Lower lobe of right lung (tissue), 2 donors: ENCODE results near the gene PLXNA4. TPM values are rescaled to one million over a fixed set of nuclear protein-coding genes. Genes with fewer than 3 reads are reported as not detected.

Source experiments
- ATAC-seq, 2 donors: fragments of 200-7000 bp; cut with Tn5 transposase; one replicate each; pipeline ENCODE4 v1.9.1; 2020 to 2022; ENCODE audit warnings: mild to moderate bottlenecking in 2 of 2, moderate library complexity in 2 of 2
- DNase-seq: peaks from one replicate; pipeline ENCODE4 v3.0.0-alpha.2; 2020
- H3K27ac ChIP-seq: fragments of 200-600 bp; one replicate; pipeline ENCODE4 v1.8.0; 2022
- H3K27me3 ChIP-seq: fragments of 200-600 bp; one replicate; pipeline ENCODE4 v1.8.0; 2022; ENCODE audit warnings: low read depth
- H3K36me3 ChIP-seq: fragments of 200-600 bp; one replicate; pipeline ENCODE4 v1.8.0; 2022; ENCODE audit warnings: mild to moderate bottlenecking
- H3K4me1 ChIP-seq: fragments of 200-600 bp; one replicate; pipeline ENCODE4 v1.8.0; 2022
- H3K4me3 ChIP-seq: fragments of 200-600 bp; one replicate; pipeline ENCODE4 v1.8.0; 2022; ENCODE audit warnings: mild to moderate bottlenecking
- H3K9me3 ChIP-seq: fragments of 200-600 bp; one replicate; pipeline ENCODE4 v1.8.0; 2022
- intact Hi-C: fragments of 100-400 bp; cut with DNase I; formaldehyde crosslinking; loops from one replicate; pipeline ENCODE4 v1.11.0; 2022
- total RNA-seq: library from RNA; stranded (reverse); fragmentation: NEBNext Ultra II Directional; extraction: Animal tissue kit (Norgen Biotek cat#: 25700); gene quantifications from one replicate; pipeline ENCODE4 v1.2.1, GENCODE V29; 2021
- TF ChIP-seq, protein P1 (sequence below): fragments of 200-600 bp; IDR thresholded peaks from one replicate; pipeline ENCODE4 v1.8.0; 2022; ENCODE audit warnings: antibody characterized with exemption, mild to moderate bottlenecking
- donor health status: DM: no; HTN: yes; CAD: no; lungs with severe emphysema.

PLXNA4 gene
- total RNA-seq, 1 donor from 2014 or later = 4.3 TPM

DNA sequence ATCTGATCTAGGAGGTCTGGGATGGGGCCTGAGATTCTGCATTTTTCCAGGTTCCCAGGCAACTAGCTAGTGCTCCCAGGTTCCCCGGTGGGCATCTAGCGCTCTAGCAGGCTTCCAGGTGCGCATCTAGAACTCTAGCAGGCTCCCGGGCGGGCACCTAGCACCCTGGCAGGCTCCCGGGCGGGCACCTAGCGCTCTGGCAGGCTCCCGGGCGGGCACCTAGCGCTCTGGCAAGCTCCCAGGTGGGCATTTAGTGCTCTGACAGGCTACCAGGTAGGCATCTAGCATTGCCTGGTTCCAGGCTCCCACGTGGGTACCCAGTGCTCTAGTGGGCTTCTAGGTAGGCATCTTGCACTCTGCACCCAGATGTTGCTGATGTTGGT, 414.7 kb downstream of the PLXNA4 start:
- Histone ChIP-seq H3K36me3 (no peaks in the 10 kb centered on the region), H3K27me3 (no peaks in the 10 kb centered on the region), H3K27ac (no peak overlapping the region), H3K9me3 (no peaks in the 10 kb centered on the region), H3K4me3 (no peak overlapping the region), H3K4me1 (no peaks in the 10 kb centered on the region)
- ATAC-seq (no peak), DNase-seq (no peak)
- TF ChIP-seq, protein P1, sequence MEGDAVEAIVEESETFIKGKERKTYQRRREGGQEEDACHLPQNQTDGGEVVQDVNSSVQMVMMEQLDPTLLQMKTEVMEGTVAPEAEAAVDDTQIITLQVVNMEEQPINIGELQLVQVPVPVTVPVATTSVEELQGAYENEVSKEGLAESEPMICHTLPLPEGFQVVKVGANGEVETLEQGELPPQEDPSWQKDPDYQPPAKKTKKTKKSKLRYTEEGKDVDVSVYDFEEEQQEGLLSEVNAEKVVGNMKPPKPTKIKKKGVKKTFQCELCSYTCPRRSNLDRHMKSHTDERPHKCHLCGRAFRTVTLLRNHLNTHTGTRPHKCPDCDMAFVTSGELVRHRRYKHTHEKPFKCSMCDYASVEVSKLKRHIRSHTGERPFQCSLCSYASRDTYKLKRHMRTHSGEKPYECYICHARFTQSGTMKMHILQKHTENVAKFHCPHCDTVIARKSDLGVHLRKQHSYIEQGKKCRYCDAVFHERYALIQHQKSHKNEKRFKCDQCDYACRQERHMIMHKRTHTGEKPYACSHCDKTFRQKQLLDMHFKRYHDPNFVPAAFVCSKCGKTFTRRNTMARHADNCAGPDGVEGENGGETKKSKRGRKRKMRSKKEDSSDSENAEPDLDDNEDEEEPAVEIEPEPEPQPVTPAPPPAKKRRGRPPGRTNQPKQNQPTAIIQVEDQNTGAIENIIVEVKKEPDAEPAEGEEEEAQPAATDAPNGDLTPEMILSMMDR = no peak
- intact Hi-C loops = no loop called here

DNA sequence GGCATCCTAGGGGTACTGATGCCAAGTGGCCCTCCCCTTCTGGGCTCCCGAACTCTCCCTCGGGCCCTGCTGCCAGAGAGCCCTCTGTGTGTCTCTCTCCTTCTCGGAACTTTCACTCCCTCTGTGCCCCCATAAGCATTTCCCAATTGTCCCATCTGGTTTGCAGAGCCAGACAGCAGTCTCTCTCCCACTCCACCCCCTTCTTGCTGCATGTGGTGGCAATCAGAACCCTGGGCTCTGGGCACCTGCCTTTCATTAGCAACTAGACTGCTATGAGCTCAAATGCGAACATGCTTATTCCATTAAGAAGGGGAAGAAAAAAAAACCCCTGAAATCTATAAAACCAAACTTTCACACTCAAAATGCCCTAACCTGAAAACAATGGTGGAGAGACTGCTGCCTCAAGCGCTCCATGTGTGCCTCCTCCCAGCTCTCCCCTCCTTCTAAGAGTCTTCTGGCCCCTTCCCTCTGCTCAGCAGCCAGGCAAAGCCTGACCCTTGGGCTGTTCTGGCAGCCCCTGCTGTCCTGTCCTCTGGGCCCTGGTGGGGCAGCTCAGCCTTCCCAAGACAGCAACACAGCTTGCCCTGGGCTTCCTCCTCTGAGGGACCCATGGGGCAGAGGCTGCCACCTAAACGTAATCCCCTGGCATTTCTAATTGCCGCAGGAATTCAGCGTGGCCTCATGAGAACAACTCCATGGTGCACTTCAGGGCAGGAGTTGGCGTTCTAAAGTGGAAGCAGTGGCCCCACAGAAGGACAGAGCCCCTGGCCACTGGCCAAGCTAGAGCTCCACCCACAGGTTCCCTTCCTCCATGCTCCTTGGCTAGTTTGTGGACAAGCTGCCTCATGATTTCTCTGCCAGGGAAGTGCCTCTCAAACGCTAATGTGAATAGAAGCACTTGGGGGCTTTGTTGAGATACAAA, 415.4 kb downstream of the PLXNA4 start:
- H3K27ac ChIP-seq = no peak overlapping the region

DNA sequence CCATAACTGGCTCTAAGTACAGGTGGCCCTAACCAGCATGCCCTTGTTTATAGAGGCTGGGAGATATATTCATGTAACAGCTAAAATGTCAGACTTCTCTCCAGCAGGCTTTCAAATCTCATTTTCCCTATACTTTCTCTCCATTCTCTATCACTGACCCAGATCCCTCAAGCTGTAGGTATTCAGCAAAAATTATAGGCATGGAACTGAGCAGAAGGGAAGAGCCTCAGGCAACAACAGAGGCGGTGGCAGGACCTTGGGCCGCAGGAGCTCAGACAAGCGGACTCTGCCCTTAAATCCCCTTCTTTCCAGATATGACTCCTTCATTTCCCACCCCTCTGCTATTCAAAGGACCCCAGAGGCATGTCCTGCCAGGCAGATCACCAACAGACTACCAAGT, 417.4 kb downstream of the PLXNA4 start:
- Histone ChIP-seq H3K4me1 (no peaks in the 10 kb centered on the region), H3K27me3 (no peaks in the 10 kb centered on the region), H3K36me3 (no peaks in the 10 kb centered on the region), H3K27ac (no peak overlapping the region), H3K4me3 (no peak overlapping the region), H3K9me3 (no peaks in the 10 kb centered on the region)
- no peak for ATAC-seq
- intact Hi-C loops = no loop called here
- DNase-seq = no peak
- TF ChIP-seq, protein P1 = no peak

More for the DNA sequence above, 415.4 kb downstream of the PLXNA4 start:
- Histone ChIP-seq H3K9me3 (no peaks in the 10 kb centered on the region), H3K4me1 (no peaks in the 10 kb centered on the region), H3K36me3 (no peaks in the 10 kb centered on the region), H3K27me3 (no peaks in the 10 kb centered on the region), H3K4me3 (no peak overlapping the region)
- ATAC-seq (peak; percentile 76 to 90), DNase-seq (peak; percentile 85)
- intact Hi-C loops = no loop called here
- TF ChIP-seq, protein P1 = no peak

DNA sequence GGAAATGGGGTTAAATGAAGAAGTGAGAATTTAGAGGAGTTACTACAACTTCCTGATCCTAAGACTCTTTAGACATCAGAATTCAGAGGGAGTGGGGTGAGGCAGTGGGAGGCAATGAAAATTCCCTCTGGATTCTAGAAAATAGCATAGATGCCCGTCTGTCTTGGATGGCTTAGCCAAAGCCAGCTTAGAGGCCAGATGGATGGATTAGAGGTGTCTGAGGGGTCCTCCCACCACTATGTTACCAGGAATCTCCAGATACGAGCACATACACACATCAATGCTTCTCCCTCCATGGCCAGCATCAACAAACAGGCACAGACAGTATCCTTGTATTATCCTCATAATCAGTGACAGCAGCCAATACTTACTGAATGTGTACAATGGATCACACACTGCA, 418.1 kb downstream of the PLXNA4 start:
- TF ChIP-seq, protein P1 = no peak
- H3K36me3 ChIP-seq = no peaks in the 10 kb centered on the region

DNA sequence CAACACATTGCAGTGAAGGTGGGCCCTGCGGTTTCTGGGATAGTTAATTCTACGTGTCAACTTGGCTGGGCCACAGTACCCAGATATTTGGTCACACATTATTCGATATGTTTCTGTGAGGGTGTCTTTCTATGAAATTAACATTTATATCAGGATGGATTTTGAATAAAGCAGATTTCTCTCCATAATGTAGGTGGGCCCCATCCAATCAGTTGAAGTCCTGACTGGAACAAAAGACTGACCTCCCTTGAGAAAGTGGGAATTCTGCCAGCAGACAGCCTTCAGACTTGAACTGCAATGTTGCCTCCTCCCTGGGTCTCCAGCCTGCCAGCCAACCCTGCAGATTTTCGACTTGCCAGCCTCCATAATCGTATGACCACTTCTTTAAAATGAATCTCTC, 420.6 kb downstream of the PLXNA4 start:
- TF ChIP-seq, protein P1 = no peak
- ATAC-seq = no peak
- Histone ChIP-seq H3K36me3 (no peaks in the 10 kb centered on the region), H3K27me3 (no peaks in the 10 kb centered on the region), H3K4me3 (no peak overlapping the region), H3K4me1 (no peaks in the 10 kb centered on the region), H3K9me3 (no peaks in the 10 kb centered on the region), H3K27ac (no peak overlapping the region)
- intact Hi-C loops = no loop called here
- DNase-seq = no peak

More for the DNA sequence above, 418.1 kb downstream of the PLXNA4 start:
- DNase-seq (no peak), ATAC-seq (no peak)
- intact Hi-C loops = no loop called here
- H3K4me1 ChIP-seq = no peaks in the 10 kb centered on the region
- H3K9me3 ChIP-seq = no peaks in the 10 kb centered on the region
- no peak overlapping the region for H3K4me3 ChIP-seq
- H3K27me3 ChIP-seq = no peaks in the 10 kb centered on the region
- H3K27ac ChIP-seq = no peak overlapping the region
